DMS53 (cell line): ENCODE results near the gene CLN3.
"Not testable (repeated sequence)": the region's sequence is repeated elsewhere in the genome, so short reads cannot be mapped to it uniquely, and the experiment has no call there.

Source experiments
- DNase-seq: peaks from one replicate; lab custom pipeline; 2025; lab: John Stamatoyannopoulos, UW

The CLN3 gene

DNA sequence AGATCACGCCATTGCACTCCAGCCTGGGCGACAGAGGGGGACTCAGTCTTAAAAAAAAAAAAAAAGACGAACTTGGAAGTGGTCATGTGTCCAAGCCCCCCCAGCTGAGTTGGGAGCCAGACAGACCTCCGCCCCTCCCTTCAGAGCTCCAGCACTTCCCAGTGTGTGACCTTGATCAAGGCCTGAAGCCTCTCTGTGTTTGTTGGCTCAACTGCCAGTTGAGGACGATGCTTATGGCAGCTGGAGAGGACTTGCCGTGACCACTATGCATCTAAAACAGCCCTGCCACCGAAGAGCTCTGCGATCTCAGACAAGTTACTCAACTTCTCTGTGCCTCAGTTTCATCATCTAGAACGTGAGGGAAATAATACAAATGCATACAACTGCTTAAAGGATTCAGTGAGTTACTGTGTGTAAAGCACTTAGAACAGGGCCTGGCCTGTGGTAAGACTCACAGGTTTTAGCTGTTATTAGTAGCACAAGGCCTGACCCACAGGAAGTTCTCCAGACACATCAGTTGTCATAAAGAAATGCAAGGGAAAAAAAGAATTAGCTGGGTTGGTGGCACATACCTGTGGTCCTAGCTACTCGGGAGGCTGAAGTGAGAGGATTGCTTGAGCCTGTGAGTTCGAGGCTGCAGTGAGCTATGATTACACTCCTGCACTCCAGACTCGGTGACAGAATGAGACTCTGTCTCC, 21.8 kb upstream of the CLN3 start:
- DNase-seq, result no peak

DNA sequence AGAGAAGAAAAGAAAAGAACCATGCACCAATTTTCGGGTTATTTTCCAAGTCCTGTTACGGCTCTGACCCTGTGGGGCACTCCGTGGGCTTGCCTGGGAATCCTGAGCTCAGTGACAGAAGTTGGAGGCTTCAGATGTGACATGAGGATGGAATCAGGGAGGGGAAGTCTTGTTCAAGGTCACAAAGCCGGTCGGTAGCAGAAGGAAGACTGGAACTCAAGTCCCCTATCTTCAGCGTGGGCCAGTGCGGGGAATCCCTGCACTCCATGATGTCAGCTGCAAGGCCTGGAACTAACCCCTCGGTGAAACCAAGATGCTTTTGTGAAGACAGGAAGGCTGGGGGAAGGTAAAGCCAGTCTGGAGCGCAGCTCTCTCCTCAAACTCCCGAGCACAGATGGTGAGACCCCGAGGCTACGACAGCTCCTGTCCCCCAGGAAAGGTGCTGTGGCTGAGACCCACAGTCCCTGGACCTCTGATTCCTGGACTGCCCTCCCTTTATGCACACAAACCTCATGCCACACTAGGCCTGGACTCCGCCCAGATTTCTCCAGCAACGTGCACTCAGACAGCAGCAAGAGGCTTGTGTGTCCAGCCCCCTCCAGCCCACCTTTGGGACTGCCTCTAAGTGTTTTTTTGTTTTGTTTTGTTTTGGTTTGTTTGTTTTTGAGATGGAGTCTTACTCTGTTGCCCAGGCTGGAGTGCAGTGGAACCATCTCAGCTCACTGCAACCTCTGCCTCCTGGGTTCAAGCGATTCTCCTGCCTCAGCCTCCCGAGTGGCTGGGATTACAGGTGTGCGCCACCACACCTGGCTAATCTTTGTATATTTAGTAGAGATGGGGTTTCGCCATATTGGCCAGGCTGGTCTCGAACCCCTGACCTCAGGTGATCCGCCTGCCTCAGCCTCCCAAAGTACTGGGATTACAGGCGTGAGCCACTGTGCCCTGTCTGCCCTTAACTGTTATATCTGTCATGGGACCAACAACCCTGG, 20.2 kb upstream of the CLN3 start:
- no peak for DNase-seq

DNA sequence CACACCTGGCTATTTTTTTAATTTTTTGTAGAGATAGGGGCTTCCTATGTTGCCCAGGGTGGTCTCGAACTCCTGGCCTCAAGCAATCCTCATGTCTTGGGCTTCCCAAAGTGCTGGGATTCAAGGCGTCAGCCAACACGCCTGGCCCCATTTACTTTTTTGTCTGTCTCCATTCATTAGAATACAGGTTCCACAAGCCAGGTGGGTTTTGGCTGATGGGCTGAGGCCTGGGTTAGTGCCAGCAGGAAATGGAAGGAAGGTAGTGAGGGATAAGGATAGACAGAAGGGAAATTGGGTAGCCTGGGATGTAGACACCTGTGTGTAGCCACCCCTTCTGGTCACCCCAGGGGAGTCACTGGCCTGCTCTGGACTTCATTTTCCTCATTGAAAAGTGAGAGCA, 19.2 kb upstream of the CLN3 start:
- no peak for DNase-seq

DNA sequence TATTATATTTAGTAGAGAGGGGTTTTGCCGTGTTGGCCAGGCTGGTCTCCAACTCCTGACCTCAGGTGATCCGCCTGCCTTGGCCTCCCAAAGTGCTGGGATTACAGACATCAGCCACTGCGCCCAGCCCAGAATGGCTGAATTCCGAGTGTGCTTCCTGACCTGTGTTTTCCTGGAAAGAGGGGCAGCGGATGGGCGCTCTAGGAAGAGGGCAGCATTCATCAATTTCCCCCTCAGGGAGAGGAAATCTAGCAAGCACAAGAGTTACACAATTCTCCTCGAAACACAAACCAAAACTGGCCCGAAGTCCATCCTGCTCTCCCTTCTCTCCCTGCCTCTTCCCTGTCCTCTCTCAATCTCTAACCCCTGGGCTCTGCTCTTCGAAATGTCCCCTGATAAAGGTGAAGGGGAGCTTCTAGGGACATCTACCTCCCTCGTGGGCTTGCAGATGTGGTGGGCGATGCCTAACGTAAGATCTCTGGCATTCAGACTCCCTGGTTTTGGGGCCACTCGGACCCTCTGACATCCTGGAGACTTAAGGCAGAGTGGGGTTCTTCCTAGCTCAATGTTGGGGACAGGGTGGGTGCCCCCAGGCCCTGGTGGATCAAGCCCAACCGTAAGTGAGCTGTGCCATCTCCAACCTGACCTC, 13.7 kb upstream of the CLN3 start:
- no peak for DNase-seq

DNA sequence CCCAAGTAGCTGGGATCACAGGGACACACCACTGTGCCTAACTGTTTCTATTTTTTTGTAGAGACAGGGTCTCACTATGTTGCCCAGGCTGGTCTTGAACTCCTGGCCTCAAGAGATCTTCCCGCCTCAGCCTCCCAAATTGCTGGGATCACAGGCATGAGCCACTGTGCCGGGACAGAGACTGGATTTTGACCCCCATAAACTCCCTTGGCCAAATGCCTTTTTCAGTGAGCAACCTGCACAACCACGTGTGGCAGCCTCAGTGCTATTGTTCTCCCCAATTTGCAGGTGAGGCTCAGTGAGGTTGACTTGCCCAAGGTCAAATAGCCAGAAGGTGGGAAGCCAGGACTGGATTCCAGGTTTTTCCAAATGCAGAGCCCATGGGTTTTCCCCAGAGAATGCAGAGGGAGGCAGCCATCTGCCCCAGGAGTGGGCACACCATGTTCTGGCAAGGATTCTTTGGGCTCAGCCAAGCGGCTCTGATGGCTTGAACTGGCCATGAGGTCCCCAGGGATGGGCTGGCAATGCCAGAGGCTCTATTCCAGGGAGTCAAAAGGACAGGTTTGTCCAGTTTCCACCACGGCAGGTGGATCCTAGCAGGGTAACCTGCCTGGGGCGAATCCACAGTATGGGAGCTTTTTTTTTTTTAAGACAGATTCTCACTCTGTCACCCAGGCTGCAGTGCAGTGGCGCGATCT, 13.0 kb upstream of the CLN3 start:
- DNase-seq, result peak; percentile 77

DNA sequence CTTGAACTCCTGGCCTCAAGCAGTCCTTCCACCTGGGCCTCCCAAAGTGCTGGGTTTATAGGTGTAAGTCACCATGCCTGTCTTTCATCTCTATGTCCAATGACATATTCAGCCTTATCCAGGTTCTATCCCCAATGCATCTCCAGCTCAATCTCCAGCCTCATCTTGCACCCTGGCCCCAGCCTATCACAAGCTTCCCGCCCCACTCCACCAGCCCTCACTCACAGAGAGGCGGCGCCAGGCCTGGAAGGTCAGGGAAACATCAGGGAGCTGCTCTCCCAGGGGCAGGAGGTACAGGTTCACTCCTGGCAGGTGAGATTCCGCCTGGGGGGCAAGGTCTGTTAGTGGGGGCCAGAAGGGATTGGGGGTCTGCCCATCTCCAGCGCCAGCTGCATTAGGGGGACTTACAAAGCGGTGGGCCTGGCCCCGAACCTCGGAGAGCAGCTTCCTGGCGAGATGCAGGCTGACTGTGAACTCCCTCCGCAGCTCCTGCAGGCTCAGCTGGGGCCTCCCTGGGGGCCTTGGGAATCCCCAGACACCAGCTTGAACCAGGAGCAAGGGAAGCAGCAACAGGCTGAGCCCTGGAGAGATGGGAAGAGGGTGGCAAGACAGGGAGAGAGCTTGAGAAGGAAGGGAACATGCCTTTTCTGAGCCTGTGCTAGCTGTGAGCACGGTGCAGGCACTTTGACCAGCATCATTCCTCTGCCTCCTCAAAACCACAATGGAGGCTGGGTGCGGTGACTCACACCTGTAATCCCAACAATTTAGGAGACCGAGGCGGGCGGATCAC, 11.8 kb upstream of the CLN3 start:
- DNase-seq, result no peak

DNA sequence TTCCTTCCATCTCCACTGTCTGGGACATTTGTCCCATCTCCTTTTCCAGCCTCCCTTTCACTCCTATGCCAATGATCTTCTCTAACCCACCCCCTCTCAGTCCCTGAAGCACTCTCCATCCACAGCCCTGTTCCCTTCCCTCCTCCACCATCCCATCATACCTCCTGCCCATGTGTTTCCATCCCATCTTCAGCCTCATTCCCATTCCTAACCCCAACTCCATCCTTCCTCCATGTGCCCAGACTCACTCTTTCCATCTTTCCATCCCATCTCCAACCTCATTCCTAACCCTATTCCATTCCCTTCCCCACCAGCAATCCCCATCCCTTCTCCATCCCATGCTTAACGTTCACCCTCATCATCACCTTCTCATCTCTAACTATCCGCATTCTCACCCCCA, 10.4 kb upstream of the CLN3 start:
- DNase-seq, result no peak

DNA sequence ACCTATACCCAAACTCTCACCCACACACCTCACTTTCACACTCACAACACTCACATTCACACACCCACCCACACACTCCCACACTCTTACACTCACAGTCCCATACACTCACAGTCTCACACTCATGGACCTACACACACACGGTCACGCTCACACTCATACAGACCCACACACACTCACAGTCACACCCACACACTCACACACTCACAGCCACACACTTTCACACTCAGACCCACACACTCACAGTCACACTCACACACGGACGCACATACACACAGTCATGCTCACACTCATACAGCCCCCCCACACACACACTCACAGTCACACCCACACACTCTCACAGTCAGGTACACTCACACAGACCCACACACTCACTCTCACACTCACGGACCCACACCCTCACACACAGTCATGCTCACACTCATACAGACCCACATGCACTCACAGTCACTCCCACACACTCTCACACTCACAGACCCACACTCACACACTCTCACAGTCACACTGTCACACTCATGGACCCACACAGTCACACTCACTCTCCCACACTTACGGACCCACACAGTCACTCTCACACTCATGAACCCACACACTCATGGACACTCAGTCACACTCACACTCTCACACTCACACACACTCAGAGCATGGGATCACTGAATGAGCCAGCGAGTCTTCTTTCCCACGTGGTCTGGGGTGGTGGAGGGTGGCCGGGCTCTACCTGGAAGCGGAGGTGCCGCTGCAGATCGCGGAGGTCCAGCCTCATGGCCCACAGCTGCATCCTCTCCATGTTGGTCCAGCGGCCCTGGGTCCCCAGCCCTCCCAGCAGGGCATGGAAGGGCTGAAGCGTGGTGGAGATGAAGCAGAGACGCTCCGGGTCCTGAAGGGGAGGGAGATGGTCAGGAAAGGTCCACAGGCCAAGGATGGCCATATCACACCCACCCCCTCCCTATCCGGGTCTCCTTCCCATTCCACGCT, 9.7 kb upstream of the CLN3 start:
- no peak for DNase-seq

DNA sequence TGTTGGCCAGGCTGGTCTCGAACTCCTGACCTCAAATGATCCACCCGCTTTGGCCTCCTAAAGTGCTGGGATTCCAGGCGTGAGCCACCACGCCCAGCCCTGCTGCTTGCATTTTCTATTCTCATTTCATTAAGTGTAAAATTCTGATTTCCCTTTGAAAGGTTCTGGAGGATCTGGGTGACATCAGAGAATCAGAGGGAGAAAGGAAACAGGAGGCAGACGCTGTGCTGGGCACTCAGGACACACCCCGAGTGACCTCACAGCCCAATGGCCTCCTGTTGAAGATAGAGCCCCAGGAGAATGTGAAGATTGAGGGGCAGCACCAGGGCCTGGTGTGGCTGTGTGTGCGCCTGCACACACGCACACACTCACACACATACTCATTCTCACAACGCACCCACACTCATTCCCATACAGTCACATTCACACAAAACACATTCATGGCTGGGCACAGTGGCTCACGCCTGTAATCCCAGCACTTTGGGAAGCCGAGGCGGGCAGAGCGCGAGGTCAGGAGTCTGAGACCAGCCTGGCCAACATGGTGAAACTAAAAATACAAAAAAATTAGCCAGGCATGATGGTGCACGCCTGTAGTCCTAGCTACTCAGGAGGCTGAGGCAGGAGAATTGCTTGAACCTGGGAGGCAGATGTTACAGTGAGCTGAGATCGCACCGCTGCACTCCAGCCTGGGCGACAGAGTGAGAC, 8.8 kb upstream of the CLN3 start:
- DNase-seq, result not testable (repeated sequence)

DNA sequence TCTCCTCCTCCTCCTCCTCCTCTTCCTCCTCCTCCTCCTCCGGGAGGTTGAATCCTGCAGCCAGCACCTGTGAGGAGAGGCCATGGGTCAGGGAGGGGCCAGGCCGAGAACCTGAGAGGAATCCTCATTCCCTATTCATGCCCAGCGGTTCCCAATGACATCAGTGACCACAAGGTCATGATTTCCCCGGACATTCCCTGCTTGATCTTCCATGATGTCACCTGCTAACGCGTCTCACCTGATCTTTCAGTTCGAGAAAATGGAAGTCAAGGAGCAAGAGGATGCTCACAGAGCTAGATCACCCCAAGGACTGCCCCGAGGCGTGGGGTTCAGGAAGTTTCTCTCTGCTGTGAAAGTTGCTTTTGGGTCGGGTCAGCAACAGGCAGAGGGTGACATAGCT, 8.0 kb upstream of the CLN3 start:
- peak; percentile 14 for DNase-seq

DNA sequence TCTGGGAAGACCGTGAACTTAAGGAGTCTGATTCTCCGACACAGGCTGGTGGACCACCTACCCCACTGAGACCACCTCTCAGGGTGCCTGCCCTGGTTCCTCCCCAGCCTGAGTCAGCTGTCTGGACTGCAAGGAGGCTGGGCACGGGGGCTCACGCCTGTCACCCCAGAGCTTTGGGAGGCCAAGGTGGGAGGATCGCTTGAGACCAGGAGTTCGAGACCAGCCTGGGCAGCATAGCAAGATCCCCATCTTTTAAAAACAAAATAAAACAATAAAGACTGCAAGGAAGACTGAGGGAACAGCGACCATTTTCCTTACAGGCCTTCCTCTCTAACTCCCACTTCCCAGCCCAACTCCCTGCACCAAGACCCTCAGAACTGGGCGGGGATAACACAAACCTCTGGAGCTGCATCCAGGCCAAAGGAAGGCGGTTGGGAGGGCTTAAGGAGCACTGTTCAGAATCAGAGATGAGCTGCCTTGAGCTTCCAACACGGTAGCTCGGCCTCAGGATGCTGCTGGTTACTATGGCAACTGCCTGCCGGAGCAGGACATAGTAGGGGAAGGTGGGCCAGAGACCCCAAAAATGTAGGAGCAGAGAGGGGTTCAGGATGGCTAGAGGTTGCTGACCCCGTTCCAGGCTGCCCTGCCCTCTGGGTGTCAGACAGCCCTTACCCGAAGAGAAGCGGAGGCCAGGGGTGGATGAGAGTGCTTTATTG, 7.0 kb upstream of the CLN3 start:
- no peak for DNase-seq

DNA sequence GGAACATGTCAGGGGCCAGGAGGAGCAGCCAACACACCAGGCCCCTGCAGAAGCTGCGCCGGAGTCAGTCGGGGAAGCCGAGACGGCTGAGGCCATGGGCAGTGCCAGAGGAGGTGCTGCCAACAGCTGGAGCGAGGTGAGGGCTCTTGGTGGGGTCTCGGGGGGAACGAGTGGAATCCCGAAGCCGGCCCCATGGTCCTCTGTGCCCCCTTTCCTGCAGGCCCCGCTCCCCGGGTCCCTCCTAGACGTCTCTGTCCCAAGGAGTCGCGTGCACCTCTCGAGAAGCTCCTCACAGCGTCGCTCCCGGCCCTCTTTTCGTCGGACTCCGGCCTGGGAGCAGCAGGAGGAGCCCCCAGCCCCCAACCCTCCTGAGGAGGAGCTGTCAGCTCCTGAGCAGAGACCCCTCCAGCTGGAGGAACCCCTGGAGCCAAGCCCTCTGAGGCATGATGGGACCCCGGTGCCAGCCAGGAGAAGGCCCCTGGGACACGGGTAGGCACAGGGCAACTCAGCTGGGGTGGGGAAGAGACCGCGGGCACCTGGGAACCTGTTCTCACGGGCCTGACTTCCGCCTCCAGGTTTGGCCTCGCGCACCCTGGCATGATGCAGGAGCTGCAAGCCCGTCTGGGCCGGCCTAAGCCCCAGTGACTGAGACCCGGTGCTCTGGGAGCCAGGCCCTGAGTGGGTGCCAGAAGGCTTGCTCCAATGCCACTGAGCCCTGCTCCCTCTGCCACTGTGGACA, 6.2 kb upstream of the CLN3 start:
- DNase-seq, result peak; percentile 20

DNA sequence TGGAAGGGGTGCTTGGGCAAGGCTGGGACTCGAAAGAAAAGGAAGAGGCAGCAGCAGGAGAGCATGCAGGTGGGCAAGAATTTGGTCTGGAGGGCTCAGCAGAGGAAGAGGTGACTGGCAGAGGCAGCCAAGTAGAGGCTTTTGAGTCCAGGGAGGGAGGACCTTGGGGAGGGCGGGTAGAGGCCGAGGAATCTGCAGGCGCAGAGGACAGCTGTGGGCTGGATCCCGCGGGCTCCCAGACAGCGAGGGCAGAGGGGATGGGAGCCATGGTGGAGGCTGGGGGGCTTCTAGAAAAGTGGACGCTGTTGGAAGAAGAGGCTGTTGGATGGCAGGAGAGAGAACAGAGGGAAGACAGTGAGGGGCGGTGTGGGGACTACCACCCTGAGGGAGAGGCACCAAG, 5.5 kb upstream of the CLN3 start:
- no peak for DNase-seq

DNA sequence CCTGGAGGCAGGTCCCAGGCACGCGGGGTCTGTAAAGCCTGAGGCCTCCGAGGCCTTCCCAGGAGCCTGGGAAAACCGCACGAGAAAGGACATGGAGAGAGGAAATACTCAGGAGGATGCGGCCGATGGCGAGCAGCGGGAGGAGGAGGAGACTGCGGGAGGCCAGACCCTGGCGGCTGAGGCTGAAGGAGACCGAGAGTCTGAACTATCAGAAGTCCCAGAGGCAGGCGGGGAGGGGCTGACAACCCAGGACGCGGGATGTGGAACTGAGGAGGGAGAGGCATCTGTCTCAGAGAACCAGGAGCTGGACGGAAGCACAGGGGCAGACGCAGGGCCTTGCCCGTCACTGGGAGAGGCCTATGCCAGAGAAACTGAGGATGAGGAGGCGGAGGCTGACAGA, 5.0 kb upstream of the CLN3 start:
- DNase-seq, result no peak

DNA sequence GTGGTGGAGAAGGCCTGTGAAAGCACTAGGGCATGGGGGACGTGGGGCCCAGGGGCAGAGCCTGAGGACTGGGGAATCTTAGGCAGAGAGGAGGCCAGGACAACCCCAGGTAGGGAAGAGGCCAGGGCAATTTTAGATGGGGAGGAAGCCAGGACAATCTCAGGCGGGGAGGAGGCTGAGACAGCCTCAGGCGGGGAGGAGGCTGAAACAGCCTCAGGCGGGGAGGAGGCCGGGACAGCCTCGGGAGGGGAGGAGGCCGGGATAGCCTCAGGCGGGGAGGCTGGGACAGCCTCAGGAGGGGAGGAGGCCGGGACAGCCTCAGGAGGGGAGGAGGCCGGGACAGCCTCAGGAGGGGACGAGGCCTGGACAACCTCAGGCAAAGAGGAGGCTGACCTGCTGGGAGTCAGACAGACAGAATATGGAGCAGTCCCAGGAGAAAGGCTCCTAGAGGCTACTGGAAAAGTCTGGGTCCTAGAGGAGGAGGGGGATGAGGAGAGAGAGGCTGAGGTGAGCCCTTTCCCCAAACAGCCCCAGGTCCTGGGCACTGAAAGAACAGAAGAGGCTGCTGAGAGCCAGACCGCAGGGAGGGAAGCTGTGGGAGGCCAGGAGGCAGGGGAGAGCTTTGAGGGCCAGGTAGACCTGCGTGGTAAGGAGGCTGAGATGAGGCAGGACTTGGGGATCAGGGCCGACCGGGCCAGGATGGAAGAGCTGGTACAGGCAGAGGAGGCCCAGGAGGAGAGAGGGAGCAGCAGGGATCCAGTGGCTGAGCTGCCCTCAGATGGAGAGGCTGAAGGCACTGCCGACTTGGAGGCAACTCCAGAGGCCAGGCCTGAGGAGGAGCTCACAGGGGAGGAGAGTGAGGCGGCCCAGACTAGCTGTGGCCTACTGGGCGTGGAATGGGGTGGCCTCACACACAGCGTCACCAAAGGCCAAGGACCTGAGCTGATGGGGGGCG, 4.2 kb upstream of the CLN3 start:
- no peak for DNase-seq

DNA sequence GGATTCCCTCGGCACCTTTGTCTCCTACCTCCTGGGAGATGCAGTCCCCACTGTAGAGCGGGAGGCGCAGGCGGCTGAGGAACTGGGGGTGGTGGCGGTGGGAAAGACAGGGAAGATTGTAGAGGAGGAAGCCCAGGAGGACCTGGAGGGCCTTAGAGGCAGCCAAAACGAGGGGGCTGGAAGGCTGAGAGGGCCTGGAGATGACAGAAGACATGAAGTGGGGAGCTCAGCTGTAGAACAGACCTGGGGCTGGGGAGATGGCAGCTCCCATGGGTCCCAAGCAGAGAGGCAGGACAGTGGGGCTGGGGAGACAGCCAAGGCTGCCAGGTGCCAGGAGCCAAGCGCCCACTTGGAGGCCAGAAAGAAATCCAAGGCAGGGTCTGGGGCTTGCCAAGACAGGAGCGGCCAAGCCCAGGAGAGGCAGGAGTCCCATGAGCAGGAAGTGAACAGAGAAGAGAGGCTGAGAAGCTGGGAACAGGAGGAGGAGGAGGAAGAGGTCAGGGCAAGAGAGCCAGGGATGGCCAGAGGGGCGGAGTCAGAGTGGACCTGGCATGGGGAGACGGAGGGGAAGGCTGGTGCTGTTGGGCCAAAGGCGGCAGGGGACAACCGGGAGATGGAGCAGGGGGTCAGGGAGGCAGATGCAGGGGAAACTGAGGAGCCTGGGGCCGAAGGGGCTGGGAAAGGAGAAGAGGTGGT, 3.4 kb upstream of the CLN3 start:
- DNase-seq, result no peak
